NCI-H146 treated with DMSO at 0.1 percent for 48 hours (cell line): ENCODE results near the gene SLC2A13.
A peak's percentile ranks its signal among the peaks of the same experiment; 100 is the strongest.

ENCODE experiments used
- DNase-seq: peaks from one replicate; lab custom pipeline; 2025; ENCODE audit not compliant: unreplicated experiment; lab: John Stamatoyannopoulos, UW

Gene SLC2A13

DNA sequence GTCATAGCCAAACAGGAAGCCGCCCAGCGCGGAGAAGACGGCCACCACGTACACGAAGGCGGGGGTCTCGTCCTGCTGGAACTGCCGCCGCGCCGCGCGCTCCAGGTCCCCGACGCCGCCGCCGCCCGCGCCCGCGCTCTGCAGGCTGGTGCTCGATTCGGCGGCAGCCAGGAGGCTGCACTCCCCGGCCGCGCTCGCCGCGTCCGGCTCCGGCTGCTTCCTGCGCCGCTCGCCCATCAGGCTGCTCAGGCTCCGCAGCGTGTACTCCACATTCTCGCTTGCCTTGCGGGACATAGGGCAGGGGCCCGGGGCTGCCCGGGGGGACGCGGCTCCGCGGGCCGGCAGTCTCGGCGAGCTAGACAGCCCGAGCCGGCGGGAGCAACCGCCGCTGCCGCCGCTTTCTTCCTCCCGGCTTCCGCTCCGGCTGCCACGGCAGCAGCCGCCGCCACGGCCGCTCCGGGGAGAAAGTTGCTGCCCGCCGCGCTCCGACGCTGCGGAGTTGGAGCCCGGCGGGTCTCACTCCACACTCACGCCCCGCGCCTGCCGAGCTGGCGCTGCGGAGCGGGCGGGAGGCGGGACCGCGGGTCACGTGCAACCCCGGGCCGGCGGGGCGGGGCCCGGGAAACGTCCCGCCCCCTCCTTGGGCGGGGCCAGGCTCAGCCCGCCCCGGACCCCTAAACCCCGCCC lies at the start of gene SLC2A13:
Gene SLC2A13, minus strand, starts transcription at position 567 of the 687 bp plus-strand sequence. Its CDS starts 273 bp downstream, at position 294.
- DNase-seq: no peak

- DNase-seq: no peak
Observed at GRCh38 chr12:40154381-40154780, 48.5 kb upstream of the SLC2A13 start.

- DNase-seq: no peak
Observed at GRCh38 chr12:40153432-40153831, 47.6 kb upstream of the SLC2A13 start.

GRCh38 chr12:40152783-40153383 lies 47.0 kb upstream of the SLC2A13 start:
- peak; percentile 2 for DNase-seq

- no peak for DNase-seq
Observed at GRCh38 chr12:40149673-40150260, 43.9 kb upstream of the SLC2A13 start.

GRCh38 chr12:40146800-40147797 lies 41.2 kb upstream of the SLC2A13 start:
- DNase-seq: no peak

DNA sequence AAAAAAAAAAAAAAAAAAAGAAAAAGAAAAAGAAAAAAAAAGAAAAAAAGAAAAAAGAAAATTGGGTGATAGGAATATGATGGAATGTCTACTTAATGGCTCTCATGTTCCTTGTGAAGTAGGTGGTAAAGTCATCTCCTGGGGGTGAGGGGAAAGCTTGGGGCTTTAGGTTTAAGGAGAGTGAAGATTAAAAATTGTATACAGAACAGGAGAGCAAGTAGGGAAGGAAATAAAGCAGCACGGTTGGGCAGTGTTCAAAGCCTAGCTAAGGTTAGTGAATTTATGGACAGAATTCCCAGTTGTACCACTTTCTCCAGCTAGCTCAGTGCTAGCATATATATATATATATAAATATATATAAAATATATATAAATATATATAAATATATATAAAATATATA lies 40.0 kb upstream of the SLC2A13 start:
- DNase-seq: no peak

DNA sequence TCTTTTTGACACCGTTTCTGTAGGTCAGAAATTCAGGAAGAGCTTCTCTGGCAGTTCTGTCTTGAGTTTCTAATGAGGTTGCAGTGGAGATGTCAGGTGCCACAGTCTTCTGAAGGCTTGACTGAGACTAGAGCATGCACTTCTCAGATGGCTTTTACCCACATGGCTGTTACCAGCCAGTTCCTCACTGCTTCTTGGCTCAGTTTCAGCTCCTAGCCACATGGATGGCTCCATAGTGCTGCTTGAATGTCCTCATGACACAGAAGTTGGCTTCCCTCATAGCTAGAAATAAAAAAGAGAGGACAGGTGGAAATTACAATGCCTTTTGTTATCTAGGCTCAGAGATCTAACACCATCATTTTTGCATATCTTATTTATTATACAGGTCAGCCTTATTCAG lies 38.1 kb upstream of the SLC2A13 start:
- DNase-seq: no peak

GRCh38 chr12:40142001-40142744 lies 36.3 kb upstream of the SLC2A13 start:
- DNase-seq: no peak

DNA sequence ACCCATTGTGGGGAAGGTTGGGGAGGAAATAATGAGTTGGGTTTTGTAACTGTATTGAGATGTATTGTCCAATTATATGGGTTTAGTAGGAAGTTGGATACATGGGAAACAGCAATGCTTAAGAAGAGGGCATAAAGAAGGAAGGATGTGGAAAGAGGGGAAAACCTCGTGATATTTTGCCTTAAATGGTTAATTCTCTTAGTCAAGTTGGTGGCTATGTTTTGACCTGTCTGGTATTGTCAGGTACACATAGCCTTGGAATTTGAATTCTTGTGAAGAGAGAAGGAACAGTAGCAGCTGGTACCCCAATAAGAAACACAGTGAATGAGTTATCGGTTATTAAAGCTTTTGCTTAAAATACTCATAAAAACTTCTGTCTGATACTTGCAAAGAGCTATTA lies 32.6 kb upstream of the SLC2A13 start:
- no peak for DNase-seq

- no peak for DNase-seq
Observed at GRCh38 chr12:40137252-40137651, 31.4 kb upstream of the SLC2A13 start.

GRCh38 chr12:40127408-40127807 lies 21.5 kb upstream of the SLC2A13 start:
- no peak for DNase-seq

GRCh38 chr12:40123496-40123895 lies 17.6 kb upstream of the SLC2A13 start:
- no peak for DNase-seq

- no peak for DNase-seq
Observed at GRCh38 chr12:40122842-40123241, 17.0 kb upstream of the SLC2A13 start.

DNA sequence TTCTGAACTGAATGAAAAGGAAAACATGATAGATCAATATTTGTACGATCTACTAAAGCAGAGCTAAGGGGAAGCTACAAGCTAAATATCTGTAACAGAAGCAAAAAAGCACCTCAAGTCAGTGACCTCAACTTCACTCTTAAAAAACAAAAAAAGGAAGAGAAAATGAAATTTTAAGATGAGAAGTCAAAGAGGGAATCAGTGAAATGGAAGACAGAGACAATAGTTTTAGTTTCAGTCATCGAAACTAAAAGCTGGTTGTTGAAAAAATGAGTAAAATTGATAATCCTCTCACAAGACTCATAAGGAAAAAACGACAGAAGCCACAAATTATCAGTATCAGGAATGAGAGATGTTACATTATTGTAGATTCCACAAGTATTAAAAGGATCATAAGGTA lies 11.9 kb upstream of the SLC2A13 start:
- DNase-seq: no peak

DNA sequence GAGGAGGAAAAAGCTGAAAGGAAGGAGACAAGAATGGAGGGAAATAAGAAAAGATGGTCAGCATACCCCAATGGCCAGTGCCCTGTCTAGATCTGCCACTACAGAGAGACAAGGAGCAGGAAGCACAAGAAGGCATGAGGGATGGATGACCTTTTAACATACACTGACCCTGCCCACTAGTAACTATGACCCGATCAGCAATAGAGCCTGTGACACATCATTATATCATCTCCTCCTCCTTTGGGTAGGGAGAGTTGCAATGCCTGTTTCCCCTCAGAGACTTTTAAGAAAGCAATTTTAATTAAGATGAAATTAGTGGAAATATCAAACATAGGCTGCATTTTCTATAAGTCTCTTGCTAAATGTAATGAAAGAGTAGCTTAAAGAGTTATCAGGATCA lies 4.7 kb upstream of the SLC2A13 start:
- no peak for DNase-seq

DNA sequence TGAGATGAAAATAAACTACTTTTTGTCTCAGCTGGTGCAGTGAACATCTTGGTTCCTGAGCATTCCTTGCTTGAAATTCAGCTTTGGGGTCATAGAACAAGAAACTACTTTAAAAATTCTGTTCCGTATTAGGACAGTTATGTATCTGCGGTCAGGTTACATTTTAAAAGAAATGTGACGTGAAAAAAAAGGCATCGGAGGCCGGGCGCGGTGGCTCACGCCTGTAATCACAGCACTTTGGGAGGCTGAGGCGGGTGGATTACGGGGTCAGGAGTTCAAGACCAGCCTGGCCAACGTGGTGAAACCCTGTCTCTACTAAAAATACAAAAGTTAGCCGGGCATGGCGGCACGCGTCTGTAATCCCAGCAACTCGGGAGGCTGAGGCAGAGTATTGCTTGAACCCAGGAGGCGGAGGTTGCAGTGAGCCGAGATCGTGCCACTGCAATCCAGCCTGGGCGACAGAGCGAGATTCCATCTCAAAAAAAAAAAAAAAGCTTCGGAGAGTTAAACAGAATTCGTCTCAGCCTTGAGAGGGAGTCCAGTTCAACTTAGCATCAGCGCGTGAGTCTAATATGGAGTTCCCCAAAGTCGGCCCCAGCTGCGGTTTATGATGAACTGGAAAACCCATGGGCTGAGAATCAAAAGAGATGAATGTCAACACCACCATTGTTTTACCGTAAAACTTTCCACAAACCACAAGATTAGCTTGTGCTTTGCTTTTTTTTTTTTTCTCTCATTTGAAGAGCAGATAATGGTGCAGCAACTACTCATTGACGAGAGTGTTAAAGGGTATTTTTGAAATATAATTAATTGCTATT lies 2.1 kb upstream of the SLC2A13 start:
- no peak for DNase-seq

DNA sequence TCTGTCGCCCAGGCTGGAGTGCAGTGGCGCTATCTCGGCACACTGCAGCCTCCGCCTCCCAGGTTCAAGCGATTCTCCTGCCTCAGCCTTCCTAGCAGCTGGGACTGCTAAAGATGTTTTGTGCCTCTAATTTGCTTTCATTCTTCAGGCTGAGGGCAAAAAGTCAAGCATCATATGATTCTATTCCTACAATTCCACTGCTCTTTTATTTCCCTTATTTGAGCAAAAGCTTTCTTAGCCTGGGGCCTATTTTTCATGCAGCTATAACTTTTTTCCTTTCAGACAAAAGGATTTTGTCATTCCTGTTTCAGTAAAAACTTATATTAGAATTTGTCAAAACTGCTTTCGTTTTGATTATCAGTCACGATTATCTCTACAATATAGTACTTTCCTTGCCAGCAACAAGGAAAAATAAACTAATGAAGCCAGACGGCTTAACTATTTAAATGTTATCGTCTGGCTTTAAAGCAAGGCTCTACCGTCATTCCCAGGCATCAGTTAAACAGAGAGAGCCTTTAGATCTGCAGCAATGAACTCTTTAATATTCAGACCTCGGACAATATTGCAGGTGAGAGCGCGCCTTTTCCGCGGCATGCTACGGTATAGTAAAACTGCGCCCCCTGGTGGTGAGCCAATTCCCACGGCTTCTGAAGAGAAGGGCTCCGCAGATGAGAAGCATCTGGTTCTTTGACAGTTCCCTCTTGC lies 1.4 kb upstream of the SLC2A13 start:
- peak; percentile 62 for DNase-seq

DNA sequence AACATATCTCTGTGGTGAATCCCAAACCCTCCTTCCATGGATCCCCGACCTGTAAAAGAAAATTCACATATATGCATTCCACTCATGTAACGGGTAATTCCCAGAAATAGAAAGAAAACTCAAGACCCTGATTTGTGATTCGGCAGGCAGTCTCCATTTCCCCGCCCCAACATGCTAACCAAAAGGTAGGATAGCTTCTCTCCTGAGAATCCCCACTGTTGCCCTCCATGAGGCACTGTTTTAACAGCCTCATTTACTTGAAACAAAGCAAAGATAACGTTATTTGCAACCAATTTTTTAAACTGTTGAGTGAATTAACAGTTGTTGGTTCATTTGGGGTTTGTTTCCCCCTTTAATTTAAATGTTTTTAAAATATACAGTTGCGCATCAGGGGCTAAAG lies 774 bp upstream of the SLC2A13 start:
- no peak for DNase-seq
